ENCODE results near the gene FYB1.

DNA sequence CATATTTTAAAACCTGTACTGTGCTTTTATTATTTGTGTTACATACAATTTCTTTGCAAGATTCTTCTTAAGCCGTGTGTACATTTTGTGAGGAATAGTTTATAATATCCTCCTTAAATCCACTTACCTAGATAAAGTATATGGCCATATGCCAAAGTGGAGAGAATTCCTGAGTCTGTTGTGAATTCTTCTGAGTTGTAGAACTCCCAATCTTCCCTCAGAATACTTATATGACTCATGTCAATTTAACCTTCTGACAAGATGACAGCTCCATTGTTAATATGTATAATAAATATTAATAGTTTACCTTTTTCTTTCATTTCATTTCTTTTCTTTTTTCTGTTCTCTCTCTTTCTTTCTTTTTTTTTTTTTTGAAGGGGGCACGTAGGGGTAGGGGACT is 139.2 kb downstream of the FYB1 start:
- no peak for TF ChIP-seq JUN (CRISPR knock-in tag; IDR thresholded peaks at IDR 0.05)
- TF ChIP-seq EMX1 (CRISPR knock-in tag; IDR thresholded peaks at IDR 0.05) = no peak
- no peak for TF ChIP-seq FOXJ3 (CRISPR knock-in tag; IDR thresholded peaks at IDR 0.05; ENCODE audit: borderline replicate concordance)
- no peak for TF ChIP-seq GABPB1 (CRISPR knock-in tag; IDR thresholded peaks at IDR 0.05)
- no peak for TF ChIP-seq CTCF (IDR thresholded peaks at IDR 0.05)
- TF ChIP-seq CDX4 (CRISPR knock-in tag; IDR thresholded peaks at IDR 0.05; ENCODE audit: borderline replicate concordance) = no peak
- TF ChIP-seq HMGXB4 (CRISPR knock-in tag; IDR thresholded peaks at IDR 0.05) = no peak
- no peak for TF ChIP-seq CBFB (CRISPR knock-in tag; IDR thresholded peaks at IDR 0.05; ENCODE audit: low read depth)
- TF ChIP-seq, protein P1, sequence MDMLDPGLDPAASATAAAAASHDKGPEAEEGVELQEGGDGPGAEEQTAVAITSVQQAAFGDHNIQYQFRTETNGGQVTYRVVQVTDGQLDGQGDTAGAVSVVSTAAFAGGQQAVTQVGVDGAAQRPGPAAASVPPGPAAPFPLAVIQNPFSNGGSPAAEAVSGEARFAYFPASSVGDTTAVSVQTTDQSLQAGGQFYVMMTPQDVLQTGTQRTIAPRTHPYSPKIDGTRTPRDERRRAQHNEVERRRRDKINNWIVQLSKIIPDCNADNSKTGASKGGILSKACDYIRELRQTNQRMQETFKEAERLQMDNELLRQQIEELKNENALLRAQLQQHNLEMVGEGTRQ (CRISPR knock-in tag; IDR thresholded peaks at IDR 0.05) = no peak
- TF ChIP-seq, protein P2, sequence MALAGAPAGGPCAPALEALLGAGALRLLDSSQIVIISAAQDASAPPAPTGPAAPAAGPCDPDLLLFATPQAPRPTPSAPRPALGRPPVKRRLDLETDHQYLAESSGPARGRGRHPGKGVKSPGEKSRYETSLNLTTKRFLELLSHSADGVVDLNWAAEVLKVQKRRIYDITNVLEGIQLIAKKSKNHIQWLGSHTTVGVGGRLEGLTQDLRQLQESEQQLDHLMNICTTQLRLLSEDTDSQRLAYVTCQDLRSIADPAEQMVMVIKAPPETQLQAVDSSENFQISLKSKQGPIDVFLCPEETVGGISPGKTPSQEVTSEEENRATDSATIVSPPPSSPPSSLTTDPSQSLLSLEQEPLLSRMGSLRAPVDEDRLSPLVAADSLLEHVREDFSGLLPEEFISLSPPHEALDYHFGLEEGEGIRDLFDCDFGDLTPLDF (CRISPR knock-in tag; IDR thresholded peaks at IDR 0.05) = no peak
- TF ChIP-seq GRHL2 (CRISPR knock-in tag; IDR thresholded peaks at IDR 0.05; ENCODE audit: insufficient replicate concordance, severe bottlenecking) = no peak
- TF ChIP-seq, protein P3, sequence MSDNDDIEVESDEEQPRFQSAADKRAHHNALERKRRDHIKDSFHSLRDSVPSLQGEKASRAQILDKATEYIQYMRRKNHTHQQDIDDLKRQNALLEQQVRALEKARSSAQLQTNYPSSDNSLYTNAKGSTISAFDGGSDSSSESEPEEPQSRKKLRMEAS (CRISPR knock-in tag; IDR thresholded peaks at IDR 0.05) = no peak
- no peak for TF ChIP-seq CREM (CRISPR knock-in tag; IDR thresholded peaks at IDR 0.05)
- no peak for TF ChIP-seq ZNF232 (CRISPR knock-in tag; IDR thresholded peaks at IDR 0.05)

Data from WTC11 (cell line).